Measurements from ENCODE around the gene DDX42.

DNA sequence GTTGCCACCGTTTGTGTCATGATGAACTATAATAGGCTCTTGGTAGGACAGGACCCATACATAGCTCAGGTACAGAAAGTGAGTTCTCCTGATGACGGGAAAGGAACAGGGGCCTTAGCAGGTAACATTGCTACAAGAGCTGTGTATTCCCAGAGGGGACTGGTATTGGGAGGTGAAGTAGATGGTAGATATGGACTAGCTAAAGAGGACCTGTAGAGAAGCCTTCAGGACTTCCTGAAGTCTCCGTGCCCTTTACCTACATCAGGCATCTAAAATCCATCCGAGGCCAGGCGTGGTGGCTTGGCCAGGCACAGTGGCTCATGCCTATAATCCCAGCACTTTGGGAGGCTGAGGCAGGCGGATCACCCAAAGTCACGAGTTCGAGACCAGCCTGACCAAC lies 81.2 kb downstream of the DDX42 start:
- TF ChIP-seq, protein P1, sequence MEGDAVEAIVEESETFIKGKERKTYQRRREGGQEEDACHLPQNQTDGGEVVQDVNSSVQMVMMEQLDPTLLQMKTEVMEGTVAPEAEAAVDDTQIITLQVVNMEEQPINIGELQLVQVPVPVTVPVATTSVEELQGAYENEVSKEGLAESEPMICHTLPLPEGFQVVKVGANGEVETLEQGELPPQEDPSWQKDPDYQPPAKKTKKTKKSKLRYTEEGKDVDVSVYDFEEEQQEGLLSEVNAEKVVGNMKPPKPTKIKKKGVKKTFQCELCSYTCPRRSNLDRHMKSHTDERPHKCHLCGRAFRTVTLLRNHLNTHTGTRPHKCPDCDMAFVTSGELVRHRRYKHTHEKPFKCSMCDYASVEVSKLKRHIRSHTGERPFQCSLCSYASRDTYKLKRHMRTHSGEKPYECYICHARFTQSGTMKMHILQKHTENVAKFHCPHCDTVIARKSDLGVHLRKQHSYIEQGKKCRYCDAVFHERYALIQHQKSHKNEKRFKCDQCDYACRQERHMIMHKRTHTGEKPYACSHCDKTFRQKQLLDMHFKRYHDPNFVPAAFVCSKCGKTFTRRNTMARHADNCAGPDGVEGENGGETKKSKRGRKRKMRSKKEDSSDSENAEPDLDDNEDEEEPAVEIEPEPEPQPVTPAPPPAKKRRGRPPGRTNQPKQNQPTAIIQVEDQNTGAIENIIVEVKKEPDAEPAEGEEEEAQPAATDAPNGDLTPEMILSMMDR (IDR thresholded peaks at IDR 0.05), result no peak
- no peak for TF ChIP-seq POLR2A (IDR thresholded peaks at IDR 0.05)
